H1 (cell line): ENCODE measurements around the gene ALAS1. TPM values are rescaled to one million over a fixed set of nuclear protein-coding genes. Genes with fewer than 3 reads are reported as not detected.

Experiments used
- CTCF ChIA-PET: fragments of 300-600 bp; sonication (Branson Sonifier 250); formaldehyde crosslinking; loops from one replicate; lab custom pipeline; 2021; ENCODE audit not compliant: partially characterized antibody; lab: Charles Lee
- POLR2A ChIA-PET: fragments of 300-600 bp; sonication (Branson Sonifier 250); formaldehyde crosslinking; loops from one replicate; lab custom pipeline; 2021; ENCODE audit warnings: inconsistent platforms; ENCODE audit not compliant: partially characterized antibody; lab: Charles Lee
- DNase-seq, 2 experiments: peaks; one replicate each; pipeline versions ENCODE4 v3.0.0 to v3.0.0-alpha.2; 2010 to 2022; ENCODE audit warnings: low spot score in 2 of 2, low read depth in 1 of 2, mixed read lengths in 1 of 2
- FAIRE-seq: peaks from 2 replicates; lab custom pipeline; 2011; peaks lifted over from hg19 to GRCh38; lab: Jason Lieb, UNC
- H2AFZ ChIP-seq: 2 replicates; pipeline ENCODE4 v1.8.1; 2012; ENCODE audit warnings: low read length, inconsistent platforms
- H2AK5ac ChIP-seq: 2 replicates; pipeline ENCODE4 v1.6.1; 2013; ENCODE audit warnings: low read depth, low read length
- H2BK120ac ChIP-seq: replicated peaks from 2 replicates; pipeline ENCODE3; 2013; ENCODE audit warnings: low read depth, low read length, inconsistent platforms
- H2BK12ac ChIP-seq: 2 replicates; pipeline ENCODE4 v1.6.1; 2013; ENCODE audit warnings: low read depth, low read length
- H2BK15ac ChIP-seq: 2 replicates; pipeline ENCODE4 v1.6.1; 2013; ENCODE audit warnings: low read length
- H2BK20ac ChIP-seq: 2 replicates; pipeline ENCODE4 v1.6.1; 2013; ENCODE audit warnings: low read length
- H2BK5ac ChIP-seq: 2 replicates; pipeline ENCODE4 v1.6.1; 2013; ENCODE audit warnings: low read depth, low read length
- H3K14ac ChIP-seq: 2 replicates; pipeline ENCODE4 v1.6.1; 2013; ENCODE audit warnings: inconsistent platforms; ENCODE audit not compliant: insufficient read length
- H3K18ac ChIP-seq: 2 replicates; pipeline ENCODE4 v1.6.1; 2013; ENCODE audit warnings: low read length; ENCODE audit errors: extremely low read depth
- H3K23ac ChIP-seq: 2 replicates; pipeline ENCODE4 v1.6.1; 2013; ENCODE audit warnings: inconsistent platforms; ENCODE audit not compliant: insufficient read length
- H3K23me2 ChIP-seq: 2 replicates; pipeline ENCODE4 v1.6.1; 2013; ENCODE audit warnings: low read depth, low read length
- H3K27ac ChIP-seq: 2 replicates; pipeline ENCODE4 v1.6.1; 2011; ENCODE audit warnings: low read depth, low read length, inconsistent platforms
- H3K27me3 ChIP-seq, 4 experiments: replicated peaks in 1 of 4; 1 replicate in 1 of 4; 2 replicates in 3 of 4; pipeline versions ENCODE4 v1.6.1 to v1.8.1; 2011 to 2013; ENCODE audit warnings: low read length in 3 of 4, mild to moderate bottlenecking in 3 of 4, inconsistent platforms in 2 of 4, mixed read lengths in 2 of 4, moderate library complexity in 1 of 4; ENCODE audit not compliant: control insufficient read depth in 3 of 4, insufficient read depth in 3 of 4; ENCODE audit errors: extremely low read depth in 1 of 4
- H3K36me3 ChIP-seq, 4 experiments: 2 replicates each; pipeline versions ENCODE4 v1.6.1 to v1.8.1; 2011 to 2013; ENCODE audit warnings: mild to moderate bottlenecking in 4 of 4, low read length in 3 of 4, moderate library complexity in 2 of 4, control low read depth in 1 of 4, inconsistent platforms in 1 of 4; ENCODE audit not compliant: insufficient read depth in 4 of 4, control insufficient read depth in 2 of 4
- H3K4ac ChIP-seq: replicated peaks from 2 replicates; pipeline ENCODE3; 2013; ENCODE audit warnings: low read length, low read depth, mixed read lengths, inconsistent platforms; ENCODE audit not compliant: insufficient read length
- H3K4me1 ChIP-seq, 4 experiments: replicated peaks in 1 of 4; 1 replicate in 1 of 4; 2 replicates in 3 of 4; pipeline versions ENCODE4 v1.6.1 to v1.8.1; 2011 to 2013; ENCODE audit warnings: low read length in 3 of 4, inconsistent platforms in 2 of 4, mixed read lengths in 1 of 4; ENCODE audit not compliant: insufficient read depth in 4 of 4, control insufficient read depth in 3 of 4
- H3K4me2 ChIP-seq, 2 experiments: 2 replicates each; pipeline versions ENCODE4 v1.6.1 to v1.8.1; 2011 to 2013; ENCODE audit warnings: low read depth in 2 of 2, low read length in 2 of 2, control low read depth in 1 of 2, inconsistent platforms in 1 of 2, mild to moderate bottlenecking in 1 of 2; ENCODE audit not compliant: insufficient read depth in 1 of 2
- H3K4me3 ChIP-seq, 4 experiments: fragments of 200-600, 300-600 bp in 1 of 4; sonication (generic), shearing (Covaris generic), sonication (Bioruptor Twin) in 1 of 4; 2 replicates each; pipeline versions ENCODE4 v1.5.1 to v1.8.1; 2011 to 2016; ENCODE audit warnings: low read length in 4 of 4, low read depth in 3 of 4, control low read depth in 2 of 4, inconsistent platforms in 2 of 4, mild to moderate bottlenecking in 2 of 4, mixed read lengths in 1 of 4, moderate library complexity in 1 of 4; ENCODE audit not compliant: insufficient read depth in 2 of 4; ENCODE audit errors: extremely low read depth in 1 of 4
- H3K56ac ChIP-seq: replicated peaks from 2 replicates; pipeline ENCODE3; 2013; ENCODE audit warnings: low read depth, mild to moderate bottlenecking, mixed read lengths, low read length, inconsistent platforms; ENCODE audit not compliant: insufficient read length
- H3K79me1 ChIP-seq: 2 replicates; pipeline ENCODE4 v1.6.1; 2013; ENCODE audit warnings: low read depth, low read length, control low read depth
- H3K79me2 ChIP-seq, 2 experiments: 2 replicates each; pipeline versions ENCODE4 v1.6.1 to v1.8.1; 2012 to 2013; ENCODE audit warnings: low read length in 2 of 2, mild to moderate bottlenecking in 2 of 2, inconsistent platforms in 1 of 2; ENCODE audit not compliant: insufficient read depth in 2 of 2, control insufficient read depth in 1 of 2
- H3K9ac ChIP-seq, 4 experiments: replicated peaks in 1 of 4; 1 replicate in 1 of 4; 2 replicates in 3 of 4; pipeline versions ENCODE4 v1.6.1 to v1.8.1; 2011 to 2013; ENCODE audit warnings: low read depth in 3 of 4, low read length in 3 of 4, control low read depth in 2 of 4, mild to moderate bottlenecking in 2 of 4, moderate library complexity in 2 of 4, inconsistent platforms in 1 of 4; ENCODE audit errors: extremely low read depth in 1 of 4
- H3K9me3 ChIP-seq, 2 experiments: 2 replicates each; pipeline versions ENCODE4 v1.6.1 to v1.8.1; 2012 to 2013; ENCODE audit warnings: mild to moderate bottlenecking in 2 of 2, moderate library complexity in 2 of 2, control low read depth in 1 of 2, inconsistent platforms in 1 of 2, low read depth in 1 of 2, low read length in 1 of 2, mixed read lengths in 1 of 2; ENCODE audit not compliant: insufficient read depth in 2 of 2
- H4K20me1 ChIP-seq, 2 experiments: replicated peaks in 1 of 2; 2 replicates each; pipeline versions ENCODE3 to v1.8.1; 2011 to 2013; ENCODE audit warnings: inconsistent platforms in 2 of 2, low read length in 2 of 2, mild to moderate bottlenecking in 1 of 2; ENCODE audit not compliant: insufficient read depth in 2 of 2, control insufficient read depth in 1 of 2
- H4K5ac ChIP-seq: 2 replicates; pipeline ENCODE4 v1.6.1; 2013; ENCODE audit warnings: low read length, low read depth, mixed read lengths, inconsistent platforms; ENCODE audit not compliant: insufficient read length
- H4K8ac ChIP-seq: 2 replicates; pipeline ENCODE4 v1.8.0; 2013; ENCODE audit warnings: mild to moderate bottlenecking, moderate library complexity, low read length, inconsistent platforms; ENCODE audit not compliant: insufficient read depth; ENCODE audit errors: extremely low read depth
- H4K91ac ChIP-seq: replicated peaks from 2 replicates; pipeline ENCODE3; 2013; ENCODE audit warnings: low read length, mixed read lengths, inconsistent platforms; ENCODE audit not compliant: insufficient read length
- ATF2 ChIP-seq: IDR thresholded peaks from 2 replicates; pipeline ENCODE4 v1.6.1; 2012; ENCODE audit warnings: low read length, inconsistent platforms
- BRCA1 ChIP-seq: IDR thresholded peaks from 2 replicates; pipeline ENCODE4 v1.6.1; 2012; ENCODE audit warnings: low read depth, low read length, improper control_type of control experiment
- CEBPB ChIP-seq: IDR thresholded peaks from 2 replicates; pipeline ENCODE4 v1.6.1; 2012; ENCODE audit warnings: low read depth, low read length
- CHD1 ChIP-seq: IDR thresholded peaks from 2 replicates; pipeline ENCODE4 v1.6.1; 2012; ENCODE audit warnings: low read depth, low read length, improper control_type of control experiment
- HDAC6 ChIP-seq: IDR thresholded peaks from one replicate; pipeline ENCODE4 v1.7.1; 2012; ENCODE audit warnings: low read depth, mild to moderate bottlenecking, inconsistent platforms, low read length, moderate library complexity
- NANOG ChIP-seq: IDR thresholded peaks from 2 replicates; pipeline ENCODE4 v1.6.1; 2011; ENCODE audit warnings: low read length, low read depth, mild to moderate bottlenecking, inconsistent platforms; ENCODE audit not compliant: insufficient read depth, poor library complexity, severe bottlenecking
- POLR2A ChIP-seq, 2 experiments: IDR thresholded peaks; 1 replicate in 1 of 2; 2 replicates in 1 of 2; pipeline ENCODE4 v1.6.1; 2011; ENCODE audit warnings: low read depth in 2 of 2, low read length in 2 of 2, mild to moderate bottlenecking in 2 of 2; ENCODE audit errors: control extremely low read depth in 1 of 2
- SIX5 ChIP-seq: IDR thresholded peaks from 2 replicates; pipeline ENCODE4 v1.6.1; 2011; ENCODE audit warnings: mild to moderate bottlenecking, low read depth, low read length
- SP4 ChIP-seq: IDR thresholded peaks from 2 replicates; pipeline ENCODE4 v1.6.1; 2012; ENCODE audit warnings: low read length, inconsistent platforms
- TAF7 ChIP-seq: optimal IDR thresholded peaks from 2 replicates; pipeline ENCODE3; 2011; ENCODE audit warnings: low read depth, mild to moderate bottlenecking, inconsistent platforms, low read length, moderate library complexity, borderline replicate concordance
- TCF12 ChIP-seq: IDR thresholded peaks from 2 replicates; pipeline ENCODE4 v1.6.1; 2011; ENCODE audit warnings: low read depth, mild to moderate bottlenecking, low read length
- TEAD4 ChIP-seq: IDR thresholded peaks from 2 replicates; pipeline ENCODE4 v1.6.1; 2012; ENCODE audit warnings: low read depth, low read length, inconsistent platforms, mixed read lengths
- WGBS, 2 experiments: shearing (Covaris generic) in 1 of 2; methylation state at CpG; one replicate each; pipeline versions ENCODE4 v1.1.6 to v1.1.7; 2013 to 2015; ENCODE audit warnings: low lambda C conversion rate in 2 of 2, mixed read lengths in 2 of 2, inconsistent platforms in 1 of 2, low coverage in 1 of 2, missing lambda C conversion rate in 1 of 2; ENCODE audit not compliant: insufficient replicate concordance in 2 of 2, insufficient coverage in 1 of 2, insufficient read length in 1 of 2; ENCODE audit errors: extremely low coverage in 1 of 2, missing lambda C conversion rate in 1 of 2; 5-methylcytosine and 5-hydroxymethylcytosine counted together
- polyA plus RNA-seq, 7 experiments: library from polyadenylated mRNA; depleted of rRNA in 3 of 7; stranded (reverse) in 5 of 7; unstranded in 2 of 7; fragments of >200 nt in 5 of 7; fragments of 200-250 nt in 2 of 7; gene quantifications; 1 replicate in 5 of 7; 2 replicates in 1 of 7; 4 replicates in 1 of 7; pipeline versions ENCODE4 v1.2.1 to v1.2.3, GENCODE V29; 2011 to 2013; ENCODE audit warnings: missing spikeins in 2 of 7, mixed read lengths in 2 of 7
- total RNA-seq: library from RNA; stranded (reverse); fragmentation: NEBNext Ultra II Directional; extraction: Animal tissue kit (Norgen Biotek cat#: 25700); gene quantifications from 2 replicates; pipeline ENCODE4 v1.2.1, GENCODE V29; 2021
- TF ChIP-seq, protein P1 (sequence below): IDR thresholded peaks from 2 replicates; pipeline ENCODE4 v1.6.1; 2011; ENCODE audit warnings: low read depth, mild to moderate bottlenecking, low read length; ENCODE audit not compliant: insufficient read depth

Gene ALAS1
- total and polyA plus RNA-seq, 2 of the 8 experiments (the other 6 are each of a cell fraction or from before 2014, with no cell fraction given) = 45.9 to 84.4 TPM

DNA sequence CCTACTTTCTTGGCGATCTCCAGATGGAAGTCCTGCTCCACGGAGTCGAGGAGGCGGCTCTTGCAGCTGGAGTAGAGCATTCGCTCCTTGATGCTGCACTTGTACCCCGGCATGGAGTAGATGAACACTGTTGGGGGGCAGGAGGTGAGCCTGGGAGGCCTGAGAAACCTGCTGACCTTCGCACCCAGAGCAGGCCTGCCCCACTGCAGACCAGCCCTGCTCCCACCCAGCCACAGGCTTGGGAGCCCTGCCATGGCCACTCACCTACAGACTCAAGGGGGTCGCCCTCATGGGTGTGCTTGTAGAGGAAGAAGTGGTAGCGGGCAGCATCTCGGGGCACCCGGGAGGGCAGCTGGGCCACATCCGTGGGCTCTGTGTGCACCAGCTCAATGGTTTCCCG, 31.7 kb downstream of the ALAS1 start:
- H3K36me3 ChIP-seq = peaks cover 5 to 17% (median 11%) of the 10 kb centered on the region in 4 experiments; a peak in 5 of 8 replicates
- no peaks in the 10 kb centered on the region for H3K79me2 ChIP-seq
- H4K91ac ChIP-seq = no peak overlapping the region
- ChIA-PET POLR2A (interaction anchor here (0.6 to 1.5 kb wide), 3 partner anchors 8 to 222 kb away, joined by 4 to 6 read pairs (median 4); partner anchors contain the start of gene WDR82), CTCF (interaction anchor here (1.9 to 14.4 kb wide), 4 partner anchors 12 to 111 kb away, joined by 4 to 336 read pairs (median 128); partner anchors contain the start of genes PPM1M and TLR9)
- no peak for TF ChIP-seq TAF7
- no peak for TF ChIP-seq BRCA1
- TF ChIP-seq CHD1 = no peak
- TF ChIP-seq, protein P1, sequence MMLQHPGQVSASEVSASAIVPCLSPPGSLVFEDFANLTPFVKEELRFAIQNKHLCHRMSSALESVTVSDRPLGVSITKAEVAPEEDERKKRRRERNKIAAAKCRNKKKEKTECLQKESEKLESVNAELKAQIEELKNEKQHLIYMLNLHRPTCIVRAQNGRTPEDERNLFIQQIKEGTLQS = no peak
- no peak for TF ChIP-seq SP4
- TF ChIP-seq HDAC6 = no peak
- TF ChIP-seq TEAD4 = no peak
- TF ChIP-seq NANOG = no peak
- TF ChIP-seq POLR2A (IDR thresholded peaks at IDR 0.05; ENCODE audit: control extremely low read depth in 1 of 2, low read depth in 2 of 2, low read length in 2 of 2) = no peak
- TF ChIP-seq ATF2 = no peak
- no peak for TF ChIP-seq TCF12
- TF ChIP-seq CEBPB = no peak
- TF ChIP-seq SIX5 = no peak
- DNase-seq = no peak
- H3K4me3 ChIP-seq = no peak overlapping the region
- H2AK5ac ChIP-seq = no peak overlapping the region
- H4K8ac ChIP-seq = no peak overlapping the region
- no peak overlapping the region for H3K4me2 ChIP-seq
- H2BK120ac ChIP-seq = no peak overlapping the region
- no peak overlapping the region for H3K4ac ChIP-seq
- H3K27ac ChIP-seq = no peak overlapping the region; the same call in 1 of the 2 replicates
- H2BK12ac ChIP-seq = no peak overlapping the region
- peaks cover 0 to 4% (median 2%) of the 10 kb centered on the region in 4 experiments; a peak in 5 of 7 replicates for H3K4me1 ChIP-seq
- H3K79me1 ChIP-seq = no peaks in the 10 kb centered on the region; the same call in 1 of the 2 replicates
- H2AFZ ChIP-seq = no peak overlapping the region
- H2BK5ac ChIP-seq = no peak overlapping the region
- peaks cover 10% of the 10 kb centered on the region in 2 experiments for H4K20me1 ChIP-seq
- FAIRE-seq = no peak
- no peak overlapping the region for H3K9ac ChIP-seq
- WGBS, 2 experiments = 84% methylated on average over 13 of the region's 13 CpGs; no CpG with 5 or more reads in 1 of the 2 experiments
- no peak overlapping the region for H3K56ac ChIP-seq
- H2BK15ac ChIP-seq = no peak overlapping the region
- no peak overlapping the region for H2BK20ac ChIP-seq
- no peaks in the 10 kb centered on the region for H3K23me2 ChIP-seq
- H3K23ac ChIP-seq = no peak overlapping the region
- H3K27me3 ChIP-seq = no peaks in the 10 kb centered on the region
- no peak overlapping the region for H3K18ac ChIP-seq
- no peak overlapping the region for H4K5ac ChIP-seq
- H3K14ac ChIP-seq = no peak overlapping the region
- H3K9me3 ChIP-seq = no peaks in the 10 kb centered on the region
